Liver (tissue), 9 donors: ENCODE measurements around the gene SLCO4A1. TPM values are rescaled to one million over a fixed set of nuclear protein-coding genes. Genes with fewer than 3 reads are reported as not detected.

Experiments used
- DNase-seq: peaks from one replicate; pipeline ENCODE4 v3.0.0-alpha.2; 2017; ENCODE audit warnings: low spot score
- H3K27ac ChIP-seq, 2 donors: one replicate each; pipeline ENCODE4 v1.7.0; 2013; ENCODE audit warnings: inconsistent platforms in 2 of 2, low read length in 2 of 2, control low read depth in 1 of 2, low read depth in 1 of 2, mild to moderate bottlenecking in 1 of 2
- H3K27me3 ChIP-seq, 4 donors: one replicate each; pipeline versions ENCODE4 v1.6.1 to v1.7.0; 2013; ENCODE audit warnings: low read length in 3 of 4, inconsistent platforms in 1 of 4, mild to moderate bottlenecking in 1 of 4, moderate library complexity in 1 of 4; ENCODE audit not compliant: control insufficient read depth in 4 of 4, insufficient read depth in 4 of 4
- H3K36me3 ChIP-seq, 4 donors: one replicate each; pipeline versions ENCODE4 v1.6.1 to v1.7.0; 2013; ENCODE audit warnings: low read length in 3 of 4, mild to moderate bottlenecking in 3 of 4, low read depth in 1 of 4, moderate library complexity in 1 of 4; ENCODE audit not compliant: control insufficient read depth in 4 of 4, insufficient read depth in 3 of 4
- H3K4me1 ChIP-seq, 4 donors: one replicate each; pipeline versions ENCODE4 v1.6.1 to v1.7.0; 2013; ENCODE audit warnings: low read length in 3 of 4, mild to moderate bottlenecking in 3 of 4, moderate library complexity in 1 of 4; ENCODE audit not compliant: control insufficient read depth in 4 of 4, insufficient read depth in 4 of 4
- H3K4me3 ChIP-seq, 3 donors: one replicate each; pipeline versions ENCODE4 v1.6.1 to v1.7.0; 2013; ENCODE audit warnings: low read length in 3 of 3, control low read depth in 1 of 3, low read depth in 1 of 3, mild to moderate bottlenecking in 1 of 3
- H3K9ac ChIP-seq, 2 donors: one replicate each; pipeline ENCODE4 v1.7.0; 2013; ENCODE audit warnings: low read length in 2 of 2, mild to moderate bottlenecking in 2 of 2, moderate library complexity in 2 of 2, control low read depth in 1 of 2, low read depth in 1 of 2
- H3K9me3 ChIP-seq, 4 donors: one replicate each; pipeline versions ENCODE4 v1.6.1 to v1.7.0; 2013; ENCODE audit warnings: low read length in 3 of 4; ENCODE audit not compliant: control insufficient read depth in 4 of 4
- CTCF ChIP-seq: fragments of 150-350 bp; IDR thresholded peaks from 2 replicates; pipeline ENCODE4 v1.5.1; 2017; ENCODE audit warnings: improper control_type of control experiment, low read depth, low read length; ENCODE audit not compliant: missing input control
- EGR1 ChIP-seq, 2 donors: IDR thresholded peaks; 2 replicates each; pipeline ENCODE4 v1.6.1; 2016 to 2018; ENCODE audit warnings: antibody characterized with exemption in 2 of 2, low read depth in 2 of 2
- FOXA1 ChIP-seq: IDR thresholded peaks from 2 replicates; pipeline ENCODE4 v1.6.1; 2016; ENCODE audit warnings: antibody characterized with exemption
- FOXA2 ChIP-seq: IDR thresholded peaks from 2 replicates; pipeline ENCODE4 v1.6.1; 2016; ENCODE audit warnings: antibody characterized with exemption
- HNF4A ChIP-seq, 2 donors: conservative IDR thresholded peaks; 2 replicates each; pipeline ENCODE4 v1.6.1; 2016; ENCODE audit warnings: antibody characterized with exemption in 2 of 2, mild to moderate bottlenecking in 2 of 2
- HNF4G ChIP-seq: IDR thresholded peaks from 2 replicates; pipeline ENCODE4 v1.6.1; 2016; ENCODE audit warnings: antibody characterized with exemption
- JUND ChIP-seq, 2 donors: IDR thresholded peaks; 2 replicates each; pipeline ENCODE4 v1.6.1; 2016; ENCODE audit warnings: antibody characterized with exemption in 2 of 2
- RAD21 ChIP-seq, 2 donors: IDR thresholded peaks; 2 replicates each; pipeline ENCODE4 v1.6.1; 2016; ENCODE audit warnings: antibody characterized with exemption in 2 of 2, mild to moderate bottlenecking in 2 of 2
- REST ChIP-seq: IDR thresholded peaks from 2 replicates; pipeline ENCODE4 v1.6.1; 2016; ENCODE audit warnings: antibody characterized with exemption, mild to moderate bottlenecking
- RXRA ChIP-seq, 2 donors: IDR thresholded peaks; 2 replicates each; pipeline ENCODE4 v1.6.1; 2017 to 2018; ENCODE audit warnings: antibody characterized with exemption in 2 of 2, mild to moderate bottlenecking in 1 of 2
- SP1 ChIP-seq: IDR thresholded peaks from 2 replicates; pipeline ENCODE4 v1.6.1; 2018; ENCODE audit warnings: antibody characterized with exemption, mild to moderate bottlenecking
- TAF1 ChIP-seq: conservative IDR thresholded peaks from 2 replicates; pipeline ENCODE4 v1.6.1; 2016; ENCODE audit warnings: antibody characterized with exemption, mild to moderate bottlenecking
- YY1 ChIP-seq: IDR thresholded peaks from 2 replicates; pipeline ENCODE4 v1.6.1; 2016; ENCODE audit warnings: antibody characterized with exemption, mild to moderate bottlenecking
- ZBTB33 ChIP-seq: IDR thresholded peaks from 2 replicates; pipeline ENCODE4 v1.6.1; 2016; ENCODE audit warnings: antibody characterized with exemption
- WGBS: extraction: QIAGEN DNeasy Blood & Tissue Kit; methylation state at CpG from one replicate; pipeline ENCODE4 v1.1.7; 2013; 5-methylcytosine and 5-hydroxymethylcytosine counted together
- polyA plus RNA-seq, 2 donors: library from polyadenylated mRNA; stranded (reverse) in 1 of 2; unstranded in 1 of 2; fragments of 200-250 nt in 1 of 2; fragments of >200 nt in 1 of 2; fragmentation: Nextera tagmentation in 1 of 2; extraction: Ambion mirVana in 1 of 2; gene quantifications; one replicate each; pipeline versions ENCODE4 v1.2.1 to v1.2.3, GENCODE V29; 2013 to 2015
- total RNA-seq, 2 donors: library from RNA; depleted of rRNA; stranded (reverse); fragments of >200 nt; gene quantifications; one replicate each; pipeline ENCODE4 v1.2.3, GENCODE V29; 2014
- TF ChIP-seq, protein P1 (sequence below): IDR thresholded peaks from 2 replicates; pipeline ENCODE4 v1.6.1; 2016; ENCODE audit warnings: antibody characterized with exemption
- TF ChIP-seq, protein P2 (sequence below): IDR thresholded peaks from 2 replicates; pipeline ENCODE4 v1.6.1; 2016; ENCODE audit warnings: antibody characterized with exemption
- donor health status: healthy.
- donor health status: healthy.
- donor health status: healthy.
- donor health status: healthy.
- donor health status: healthy.

Gene SLCO4A1
- total and polyA plus RNA-seq, 4 donors, result 1.3 to 4.3 (median 2.6) TPM

GRCh38 chr20:62653951-62654685 lies 11.8 kb downstream of the SLCO4A1 start:
- H3K9me3 ChIP-seq, result no peaks in the 10 kb centered on the region
- DNase-seq, result no peak
- H3K27ac ChIP-seq, result no peak overlapping the region
- peaks cover 0 to 17% (median 9%) of the 10 kb centered on the region in 4 donors for H3K4me1 ChIP-seq
- no peaks in the 10 kb centered on the region for H3K27me3 ChIP-seq
- no peak for TF ChIP-seq HNF4G
- no peak for TF ChIP-seq RXRA (IDR thresholded peaks at IDR 0.05)
- no peak for TF ChIP-seq FOXA2
- TF ChIP-seq, protein P1, sequence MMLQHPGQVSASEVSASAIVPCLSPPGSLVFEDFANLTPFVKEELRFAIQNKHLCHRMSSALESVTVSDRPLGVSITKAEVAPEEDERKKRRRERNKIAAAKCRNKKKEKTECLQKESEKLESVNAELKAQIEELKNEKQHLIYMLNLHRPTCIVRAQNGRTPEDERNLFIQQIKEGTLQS, result no peak
- no peak for TF ChIP-seq ZBTB33
- TF ChIP-seq HNF4A (conservative IDR thresholded peaks at IDR 0.05), result no peak
- TF ChIP-seq TAF1, result no peak
- no peak for TF ChIP-seq REST
- TF ChIP-seq FOXA1, result no peak
- TF ChIP-seq YY1, result no peak
- no peak for TF ChIP-seq EGR1 (IDR thresholded peaks at IDR 0.05; ENCODE audit: low read depth in 2 of 2)
- TF ChIP-seq, protein P2, sequence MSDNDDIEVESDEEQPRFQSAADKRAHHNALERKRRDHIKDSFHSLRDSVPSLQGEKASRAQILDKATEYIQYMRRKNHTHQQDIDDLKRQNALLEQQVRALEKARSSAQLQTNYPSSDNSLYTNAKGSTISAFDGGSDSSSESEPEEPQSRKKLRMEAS, result no peak
- TF ChIP-seq JUND (IDR thresholded peaks at IDR 0.05), result no peak
- TF ChIP-seq SP1, result no peak
- TF ChIP-seq RAD21 (IDR thresholded peaks at IDR 0.05), result no peak
- no peak for TF ChIP-seq CTCF
- H3K36me3 ChIP-seq, result no peaks in the 10 kb centered on the region
- WGBS, result 93% methylated on average over 24 of the region's 24 CpGs
- H3K9ac ChIP-seq, result no peak overlapping the region
- H3K4me3 ChIP-seq, result no peak overlapping the region
